BE2C (cell line): ENCODE data around the gene ATP6V0A1. TPM values are rescaled to one million over a fixed set of nuclear protein-coding genes. Genes with fewer than 3 reads are reported as not detected.
A peak's percentile ranks its signal among the peaks of the same experiment; 100 is the strongest.

Experiments used
- DNase-seq: peaks from one replicate; pipeline ENCODE4 v3.0.0-alpha.2; 2020
- H3K27me3 ChIP-seq: fragments of 250-450 bp; sonication (Bioruptor Pico); 2 replicates; pipeline ENCODE4 v1.5.1; 2020; ENCODE audit warnings: mild to moderate bottlenecking
- H3K36me3 ChIP-seq: fragments of 250-450 bp; sonication (Bioruptor Pico); 2 replicates; pipeline ENCODE4 v1.5.1; 2020; ENCODE audit warnings: mild to moderate bottlenecking
- H3K4me1 ChIP-seq: fragments of 250-450 bp; sonication (Bioruptor Pico); 2 replicates; pipeline ENCODE4 v1.5.1; 2020
- H3K4me3 ChIP-seq: 2 replicates; pipeline ENCODE4 v1.5.1; 2011; ENCODE audit warnings: low read depth, low read length
- H3K9me3 ChIP-seq: fragments of 250-450 bp; sonication (Bioruptor Pico); 2 replicates; pipeline ENCODE4 v1.5.1; 2020
- CTCF ChIP-seq: IDR thresholded peaks from 2 replicates; pipeline ENCODE4 v1.5.1; 2012; ENCODE audit warnings: mild to moderate bottlenecking, low read depth, low read length
- polyA plus RNA-seq: library from polyadenylated mRNA; unstranded; fragments of >200 nt; gene quantifications from one replicate; pipeline ENCODE4 v1.2.1, GENCODE V29; 2012; ENCODE audit warnings: low read depth, missing spikeins; ENCODE audit not compliant: insufficient read length, insufficient read depth

Gene ATP6V0A1
- 151 TPM for polyA plus RNA-seq

GRCh38 chr17:42458497-42459255, at the start of gene ATP6V0A1:
Gene ATP6V0A1 (plus strand): TSS chr17:42458878. CDS start chr17:42460895, 2,017 bp downstream.
- Histone ChIP-seq H3K4me3 (peak within 1 kb of the TSS; percentile 80), H3K9me3 (no peaks in the 10 kb centered on the region), H3K36me3 (peaks cover 24% of the 10 kb centered on the region), H3K4me1 (no peaks in the 10 kb centered on the region; the same call in 1 of the 2 replicates), H3K27me3 (no peaks in the 10 kb centered on the region)
- peak; percentile 99 for DNase-seq
- no peak for TF ChIP-seq CTCF

- Histone ChIP-seq H3K4me1 (no peaks in the 10 kb centered on the region; the same call in 1 of the 2 replicates), H3K4me3 (no peak overlapping the region), H3K27me3 (no peaks in the 10 kb centered on the region; the same call in 1 of the 2 replicates), H3K9me3 (no peaks in the 10 kb centered on the region), H3K36me3 (no peaks in the 10 kb centered on the region)
- no peak for DNase-seq
- TF ChIP-seq CTCF: no peak
These were observed 49.0 kb upstream of the ATP6V0A1 start for GRCh38 chr17:42409523-42410318.

- Histone ChIP-seq H3K27me3 (no peaks in the 10 kb centered on the region; the same call in 1 of the 2 replicates), H3K9me3 (no peaks in the 10 kb centered on the region), H3K4me3 (no peak overlapping the region), H3K4me1 (no peaks in the 10 kb centered on the region; the same call in 1 of the 2 replicates), H3K36me3 (no peaks in the 10 kb centered on the region)
- DNase-seq: no peak
- no peak for TF ChIP-seq CTCF
These were observed 48.4 kb upstream of the ATP6V0A1 start for GRCh38 chr17:42410319-42410685.

GRCh38 chr17:42411361-42411760, 47.3 kb upstream of the ATP6V0A1 start:
- Histone ChIP-seq H3K9me3 (no peaks in the 10 kb centered on the region), H3K27me3 (no peaks in the 10 kb centered on the region; the same call in 1 of the 2 replicates), H3K4me1 (no peaks in the 10 kb centered on the region; the same call in 1 of the 2 replicates), H3K4me3 (no peak overlapping the region), H3K36me3 (no peaks in the 10 kb centered on the region)
- no peak for TF ChIP-seq CTCF
- no peak for DNase-seq

- H3K4me1 ChIP-seq: no peaks in the 10 kb centered on the region; the same call in 1 of the 2 replicates
- no peaks in the 10 kb centered on the region for H3K27me3 ChIP-seq
- TF ChIP-seq CTCF: no peak
- H3K9me3 ChIP-seq: no peaks in the 10 kb centered on the region
- H3K36me3 ChIP-seq: no peaks in the 10 kb centered on the region
- no peak overlapping the region for H3K4me3 ChIP-seq
- DNase-seq: no peak
These were observed 46.6 kb upstream of the ATP6V0A1 start for GRCh38 chr17:42411905-42412679.
